GM10847 (cell line): ENCODE data around the gene ZNF865.

Experiments
- POLR2A ChIP-seq: IDR thresholded peaks from 2 replicates; pipeline ENCODE4 v1.6.1; 2011; ENCODE audit not compliant: insufficient read length; ENCODE audit errors: extremely low read depth

ZNF865 gene

GRCh38 chr19:55605637-55606470 lies at the start of gene ZNF865:
ZNF865 (plus strand) TSS chr19:55605647; CDS start chr19:55613619, 7,972 bp downstream.
- TF ChIP-seq POLR2A, result no peak

DNA sequence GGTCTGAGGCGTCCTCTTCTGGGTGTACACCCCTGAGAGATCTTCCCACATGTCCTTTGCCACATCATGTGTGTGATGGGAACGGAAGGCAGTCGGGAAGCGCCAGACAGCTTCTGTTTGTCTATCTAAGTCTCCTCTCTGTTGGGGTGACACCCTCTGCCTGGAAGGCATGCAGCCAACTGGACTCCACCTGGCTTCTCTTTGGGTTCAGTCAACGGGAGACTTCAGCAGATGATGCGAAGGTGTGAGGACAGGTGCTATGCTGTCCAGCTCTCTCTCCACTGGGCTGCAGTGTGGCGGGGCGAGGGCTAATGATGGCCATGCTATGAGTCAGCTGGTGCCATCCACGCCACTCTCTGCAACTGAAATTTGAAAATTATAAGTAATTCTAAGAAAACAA lies 45.8 kb upstream of the ZNF865 start:
- no peak for TF ChIP-seq POLR2A

DNA sequence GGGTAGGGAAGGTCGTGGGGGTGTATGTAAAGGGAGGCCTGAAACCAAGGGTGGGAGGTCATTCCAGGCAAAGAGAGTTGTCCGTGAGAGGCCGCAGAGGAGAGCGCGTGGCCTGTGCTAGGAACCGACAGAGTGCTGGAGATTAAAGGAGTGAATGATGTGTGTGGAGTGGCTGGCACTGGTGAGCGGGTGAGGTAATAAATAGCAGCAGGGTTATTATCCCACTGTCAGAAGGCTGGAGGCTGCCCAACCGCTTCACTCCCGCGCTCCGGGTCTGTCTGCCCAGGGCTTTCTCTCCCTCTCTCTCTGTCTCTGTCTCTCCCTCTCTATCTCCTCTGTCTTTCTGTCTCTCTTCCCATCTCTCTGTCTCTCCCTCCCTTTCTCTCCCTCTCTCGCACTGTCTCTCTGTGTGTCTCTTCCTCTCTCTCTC lies 42.2 kb upstream of the ZNF865 start:
- TF ChIP-seq POLR2A, result no peak

DNA sequence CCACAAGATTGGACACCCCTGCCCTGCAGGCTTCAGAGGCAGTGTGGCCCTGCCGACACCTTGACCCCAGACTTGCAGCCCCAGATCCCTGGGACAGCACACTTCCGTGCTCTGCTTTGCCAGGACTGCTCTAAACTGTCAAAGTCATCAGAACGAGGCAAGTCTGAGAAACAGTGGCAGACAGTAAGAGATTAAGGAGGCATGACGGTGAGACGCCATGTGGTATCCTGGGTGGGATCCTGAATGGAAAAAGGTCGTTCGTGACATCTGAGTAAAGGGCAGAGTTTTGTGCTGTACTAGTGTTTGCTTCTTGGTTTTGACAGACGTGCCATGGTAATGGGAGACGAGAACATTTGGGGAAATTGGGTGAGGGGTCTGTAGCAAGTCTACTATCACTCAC lies 38.6 kb upstream of the ZNF865 start:
- no peak for TF ChIP-seq POLR2A

DNA sequence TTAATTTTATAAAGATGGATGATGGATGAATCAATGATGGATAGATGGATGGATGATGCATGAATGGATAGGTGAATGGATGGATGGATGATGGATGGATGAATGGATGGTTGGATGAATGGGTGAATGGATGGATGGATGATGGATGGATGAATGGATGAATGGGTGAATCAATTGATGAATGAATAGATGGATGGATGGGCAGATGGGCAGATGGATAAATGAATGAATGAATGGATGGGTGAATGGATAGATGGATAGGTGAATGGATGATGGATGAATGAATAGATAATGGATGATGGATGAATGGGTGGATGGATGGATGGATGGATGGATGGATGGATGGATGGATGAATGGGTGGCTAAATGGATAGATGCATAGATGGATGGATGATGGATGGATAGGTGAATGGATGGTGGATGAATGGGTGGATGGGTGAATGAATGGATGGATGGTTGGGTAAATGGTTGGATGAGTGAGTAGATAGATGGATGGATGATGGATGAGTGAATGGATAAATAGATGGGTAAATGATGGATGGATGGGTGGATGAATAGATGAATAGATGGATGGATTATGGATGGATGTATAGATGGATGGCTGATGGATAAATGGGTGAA lies 37.6 kb upstream of the ZNF865 start:
- no peak for TF ChIP-seq POLR2A

GRCh38 chr19:55576746-55577145 lies 28.7 kb upstream of the ZNF865 start:
- TF ChIP-seq POLR2A, result no peak

- TF ChIP-seq POLR2A, result no peak
These were observed 27.3 kb upstream of the ZNF865 start for GRCh38 chr19:55578031-55578760.

DNA sequence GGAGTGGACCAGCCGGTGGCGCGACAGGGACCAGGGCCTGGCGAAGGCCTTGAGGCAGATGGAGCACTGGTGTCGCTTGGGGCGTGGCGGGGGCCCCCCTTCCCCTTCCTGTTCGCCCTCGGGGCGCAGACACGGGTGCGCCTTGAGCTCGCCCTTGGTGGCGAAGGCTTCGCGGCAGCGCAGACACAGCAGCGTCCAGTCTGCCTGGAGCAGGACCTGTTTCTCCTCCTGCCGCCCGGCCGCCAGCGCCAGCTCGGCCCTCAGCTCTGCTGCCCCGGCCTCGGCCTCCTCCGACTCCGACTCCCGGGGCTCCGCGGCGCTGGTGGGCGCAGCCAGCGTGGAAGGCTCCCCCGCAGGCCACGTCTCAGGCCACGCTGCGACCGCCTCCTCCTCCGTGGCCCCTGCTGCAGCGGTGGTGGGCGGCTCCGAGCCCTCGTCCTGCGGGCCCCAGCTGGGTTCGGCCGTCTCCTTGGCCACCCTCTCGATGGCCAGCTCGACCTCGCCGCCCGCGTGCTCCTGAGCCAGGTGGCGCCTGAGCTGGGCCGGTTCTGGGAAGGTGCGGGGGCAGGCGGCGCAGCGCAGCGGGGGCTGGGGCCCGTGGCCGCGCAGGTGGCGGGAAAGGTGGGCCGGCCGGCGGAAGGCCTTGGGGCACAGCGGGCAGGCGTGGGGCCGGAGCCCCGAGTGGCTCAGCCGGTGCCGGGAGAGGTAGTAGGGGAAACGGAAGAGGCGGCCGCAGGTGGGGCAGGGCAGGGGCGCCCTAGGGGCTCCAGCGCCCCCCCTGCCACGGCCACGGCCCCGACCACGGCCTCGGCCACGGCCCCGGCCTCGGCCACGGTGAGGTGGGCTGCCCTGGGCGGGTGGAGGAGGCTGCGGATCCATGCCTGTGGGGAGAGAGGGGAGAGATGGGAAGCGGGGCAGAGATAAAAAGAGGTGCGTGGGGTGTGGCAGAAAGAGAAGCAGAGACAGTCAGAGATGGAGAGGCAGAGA lies 26.4 kb upstream of the ZNF865 start:
- no peak for TF ChIP-seq POLR2A

DNA sequence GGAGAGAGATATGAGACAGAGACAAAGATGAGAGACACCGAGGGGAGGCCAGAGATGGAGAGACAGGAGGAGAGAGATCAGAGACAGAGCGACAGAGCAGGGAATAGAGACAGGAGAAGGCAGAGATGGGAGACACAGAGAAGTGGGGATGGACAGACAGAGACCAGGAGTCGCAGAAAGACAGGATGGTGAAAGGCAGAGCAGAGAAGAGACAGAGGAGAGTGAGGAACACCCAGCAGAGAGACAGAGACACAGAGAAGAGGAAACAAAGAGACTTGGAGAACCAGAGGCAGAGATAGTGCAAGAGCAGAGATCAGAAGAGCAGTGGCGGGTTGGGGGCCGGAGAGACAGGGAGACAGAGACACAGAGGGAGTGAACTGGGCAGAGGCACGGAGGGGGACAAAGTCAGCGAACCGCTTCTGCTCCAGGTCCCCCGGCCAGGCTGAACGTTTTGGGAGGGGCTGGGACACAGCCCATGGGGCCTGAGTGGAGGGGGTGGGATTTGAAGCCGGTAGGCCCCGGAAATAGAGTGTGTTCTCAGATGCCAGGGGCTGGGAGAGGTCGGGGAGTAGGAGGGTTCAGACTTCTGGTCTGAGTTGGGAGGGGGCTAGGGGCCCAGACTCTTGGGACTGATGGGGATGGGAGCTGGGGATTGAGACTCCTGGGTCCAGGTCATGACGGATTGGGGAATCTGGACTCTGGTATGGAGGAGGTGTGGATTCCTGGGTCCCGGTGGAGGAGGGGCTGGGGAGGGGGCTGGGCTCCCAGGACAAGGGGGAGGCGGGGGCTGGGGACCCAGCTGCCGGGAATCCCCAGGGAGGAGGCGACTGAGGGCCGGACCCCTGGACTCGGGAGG lies 25.5 kb upstream of the ZNF865 start:
- no peak for TF ChIP-seq POLR2A

- peak; percentile 37 for TF ChIP-seq POLR2A
These were observed 24.8 kb upstream of the ZNF865 start, which contains the start of gene ZNF579 for GRCh38 chr19:55580628-55581144. ZNF579 (minus strand) TSS chr19:55580848; CDS start chr19:55579639, 1,209 bp downstream.

GRCh38 chr19:55581145-55581822 lies 24.2 kb upstream of the ZNF865 start:
- TF ChIP-seq POLR2A, result no peak

- TF ChIP-seq POLR2A, result no peak
These were observed 23.6 kb upstream of the ZNF865 start for GRCh38 chr19:55581823-55582223.

DNA sequence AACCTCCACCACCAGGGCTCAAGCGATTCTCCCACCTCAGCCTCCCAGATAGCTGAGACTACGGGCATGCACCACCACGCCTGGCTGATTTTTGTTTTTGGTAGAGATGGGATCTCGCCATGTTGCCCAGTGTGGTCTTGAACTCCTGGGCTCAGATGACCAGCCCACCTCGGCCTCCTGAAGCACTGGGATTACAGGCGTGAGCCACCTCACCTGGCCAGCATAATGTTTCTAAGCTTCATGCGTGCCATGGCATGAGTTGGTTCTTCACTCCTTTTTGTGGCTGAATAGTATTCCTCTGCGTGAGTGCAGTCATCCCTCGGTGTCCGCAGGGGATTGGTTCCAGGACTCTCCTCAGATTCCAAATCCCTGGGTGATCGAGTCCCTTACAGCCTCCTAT lies 20.6 kb upstream of the ZNF865 start:
- no peak for TF ChIP-seq POLR2A

DNA sequence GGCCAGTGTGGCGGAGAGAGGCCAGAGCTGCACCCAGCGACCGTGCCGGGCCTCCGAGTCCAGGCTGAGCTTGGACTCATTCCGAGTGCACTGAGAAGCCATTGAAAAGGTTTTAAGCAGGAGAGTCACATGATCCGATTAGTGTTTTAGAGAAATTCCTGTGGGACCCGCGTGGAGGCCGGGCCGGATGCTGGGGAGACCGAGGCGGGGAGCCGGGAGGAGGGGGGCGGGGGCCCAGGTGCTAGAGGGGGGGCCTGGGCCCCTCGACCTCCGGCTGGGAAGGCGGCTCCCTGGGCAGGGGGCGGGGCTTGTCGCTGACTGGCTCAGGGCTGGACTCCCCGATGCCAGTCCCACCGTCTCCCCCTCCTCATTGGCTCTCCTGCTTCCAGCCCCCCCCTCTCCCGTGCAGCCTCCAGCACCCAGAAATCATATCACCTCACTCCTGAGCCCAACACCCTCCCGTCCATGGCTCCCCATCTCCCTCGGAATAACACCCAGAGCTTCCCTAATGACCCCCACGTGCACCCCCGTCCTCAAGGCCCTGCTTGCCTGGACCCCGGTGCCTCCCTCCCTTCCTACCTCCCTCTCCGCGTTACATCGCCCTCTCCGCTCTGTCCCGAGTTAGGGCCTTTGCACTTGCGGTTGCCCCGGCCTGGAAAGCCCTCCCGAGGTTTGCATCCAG lies 19.6 kb upstream of the ZNF865 start:
- no peak for TF ChIP-seq POLR2A
